GM23338 (cell line): ENCODE measurements around the gene OPTN.
"Not testable (repeated sequence)": the region's sequence is repeated elsewhere in the genome, so short reads cannot be mapped to it uniquely, and the experiment has no call there.

Source experiments
- ETS1 ChIP-seq: IDR thresholded peaks from 2 replicates; pipeline ENCODE4 v1.6.1; 2016; ENCODE audit warnings: antibody characterized with exemption
- EZH2 ChIP-seq: fragments of 200-600 bp; sonication (generic); IDR thresholded peaks from one replicate; pipeline ENCODE4 v1.8.0; 2017; ENCODE audit warnings: antibody characterized with exemption, mild to moderate bottlenecking, low read depth; ENCODE audit not compliant: unreplicated experiment
- EZH2phosphoT487 ChIP-seq: fragments of 200-600 bp; sonication (generic); IDR thresholded peaks from one replicate; pipeline ENCODE4 v1.8.1; 2018; ENCODE audit warnings: antibody characterized with exemption; ENCODE audit not compliant: unreplicated experiment
- NANOG ChIP-seq: IDR thresholded peaks from 2 replicates; pipeline ENCODE4 v1.6.1; 2016; ENCODE audit warnings: antibody characterized with exemption, borderline replicate concordance
- POLR2AphosphoS5 ChIP-seq: IDR thresholded peaks from 2 replicates; pipeline ENCODE4 v1.6.1; 2016; ENCODE audit warnings: antibody characterized with exemption, low read depth
- REST ChIP-seq: IDR thresholded peaks from one replicate; pipeline ENCODE4 v1.6.1; 2018; ENCODE audit warnings: antibody characterized with exemption; ENCODE audit not compliant: unreplicated experiment
- TF ChIP-seq, protein P1 (sequence below), 2 experiments: fragments of 200-600 bp in 1 of 2; sonication (generic) in 1 of 2; conservative IDR thresholded peaks; 2 replicates each; pipeline versions ENCODE4 v1.5.1 to v1.6.1; 2016 to 2017; ENCODE audit warnings: antibody characterized with exemption in 2 of 2, low read depth in 2 of 2, mild to moderate bottlenecking in 2 of 2, moderate library complexity in 1 of 2

DNA sequence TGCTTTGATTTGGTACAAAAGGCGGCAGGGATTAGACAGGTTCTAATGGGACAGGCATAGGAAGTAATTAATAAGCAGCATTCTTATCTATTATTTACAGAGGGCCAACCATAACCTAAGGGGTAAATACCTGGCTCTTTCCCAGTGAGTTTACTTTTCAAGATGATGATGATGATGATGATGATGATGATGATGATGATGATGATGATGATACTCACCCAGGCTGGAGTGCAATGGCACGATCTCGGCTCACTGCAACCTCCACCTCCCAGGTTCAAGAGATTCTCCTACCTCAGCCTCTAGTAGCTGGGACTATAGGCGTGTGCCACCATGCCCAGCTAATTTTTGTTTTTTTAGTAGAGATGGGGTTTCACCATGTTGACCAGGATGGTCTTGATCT is 5.9 kb upstream of the OPTN start:
- not testable (repeated sequence) for TF ChIP-seq EZH2phosphoT487, POLR2AphosphoS5, REST, EZH2, ETS1, NANOG
- TF ChIP-seq, protein P1, sequence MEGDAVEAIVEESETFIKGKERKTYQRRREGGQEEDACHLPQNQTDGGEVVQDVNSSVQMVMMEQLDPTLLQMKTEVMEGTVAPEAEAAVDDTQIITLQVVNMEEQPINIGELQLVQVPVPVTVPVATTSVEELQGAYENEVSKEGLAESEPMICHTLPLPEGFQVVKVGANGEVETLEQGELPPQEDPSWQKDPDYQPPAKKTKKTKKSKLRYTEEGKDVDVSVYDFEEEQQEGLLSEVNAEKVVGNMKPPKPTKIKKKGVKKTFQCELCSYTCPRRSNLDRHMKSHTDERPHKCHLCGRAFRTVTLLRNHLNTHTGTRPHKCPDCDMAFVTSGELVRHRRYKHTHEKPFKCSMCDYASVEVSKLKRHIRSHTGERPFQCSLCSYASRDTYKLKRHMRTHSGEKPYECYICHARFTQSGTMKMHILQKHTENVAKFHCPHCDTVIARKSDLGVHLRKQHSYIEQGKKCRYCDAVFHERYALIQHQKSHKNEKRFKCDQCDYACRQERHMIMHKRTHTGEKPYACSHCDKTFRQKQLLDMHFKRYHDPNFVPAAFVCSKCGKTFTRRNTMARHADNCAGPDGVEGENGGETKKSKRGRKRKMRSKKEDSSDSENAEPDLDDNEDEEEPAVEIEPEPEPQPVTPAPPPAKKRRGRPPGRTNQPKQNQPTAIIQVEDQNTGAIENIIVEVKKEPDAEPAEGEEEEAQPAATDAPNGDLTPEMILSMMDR (conservative IDR thresholded peaks at IDR 0.05; ENCODE audit: low read depth in 2 of 2) = not testable (repeated sequence)
